Ovary (tissue), 3 donors: Measurements from ENCODE around the gene C6orf163.

Experiments used
- EP300 ChIP-seq: sonication (generic); formaldehyde crosslinking; IDR thresholded peaks from one replicate; pipeline ENCODE4 v1.6.1; 2017; ENCODE audit warnings: antibody characterized with exemption
- POLR2A ChIP-seq: fragments of 450-650 bp; IDR thresholded peaks from one replicate; pipeline ENCODE4 v1.6.1; 2017; ENCODE audit warnings: antibody characterized with exemption, mild to moderate bottlenecking, moderate library complexity
- TF ChIP-seq, protein P1 (sequence below), 3 donors: fragments of 450-650 bp in 2 of 3; fragments of 200-600 bp in 1 of 3; IDR thresholded peaks; one replicate each; pipeline versions ENCODE4 v1.5.1 to v1.8.0; 2016 to 2022; ENCODE audit warnings: antibody characterized with exemption in 3 of 3, mild to moderate bottlenecking in 1 of 3
- donor health status: DM: no; HTN: no; CAD: no.

DNA sequence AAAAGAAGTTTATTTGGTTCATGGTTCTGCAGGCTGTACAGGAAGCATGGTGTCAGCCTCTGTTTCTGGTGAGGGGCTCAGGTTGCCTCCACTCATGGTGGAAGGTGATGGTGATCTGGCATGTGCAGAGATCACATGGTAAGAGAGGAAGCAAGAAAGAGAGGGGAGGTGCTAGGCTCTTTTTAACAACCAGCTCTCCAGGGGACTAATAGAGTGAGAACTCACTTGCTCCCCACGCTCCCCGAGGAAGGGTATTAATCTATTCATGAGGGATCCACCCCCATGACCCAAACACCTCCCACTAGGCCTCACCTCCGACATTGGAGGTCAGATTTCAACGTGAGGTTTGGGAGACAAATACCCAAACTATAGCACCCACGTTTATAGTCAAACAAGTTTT is 11.6 kb upstream of the C6orf163 start:
- TF ChIP-seq POLR2A (no peak), EP300 (no peak)
- TF ChIP-seq, protein P1, sequence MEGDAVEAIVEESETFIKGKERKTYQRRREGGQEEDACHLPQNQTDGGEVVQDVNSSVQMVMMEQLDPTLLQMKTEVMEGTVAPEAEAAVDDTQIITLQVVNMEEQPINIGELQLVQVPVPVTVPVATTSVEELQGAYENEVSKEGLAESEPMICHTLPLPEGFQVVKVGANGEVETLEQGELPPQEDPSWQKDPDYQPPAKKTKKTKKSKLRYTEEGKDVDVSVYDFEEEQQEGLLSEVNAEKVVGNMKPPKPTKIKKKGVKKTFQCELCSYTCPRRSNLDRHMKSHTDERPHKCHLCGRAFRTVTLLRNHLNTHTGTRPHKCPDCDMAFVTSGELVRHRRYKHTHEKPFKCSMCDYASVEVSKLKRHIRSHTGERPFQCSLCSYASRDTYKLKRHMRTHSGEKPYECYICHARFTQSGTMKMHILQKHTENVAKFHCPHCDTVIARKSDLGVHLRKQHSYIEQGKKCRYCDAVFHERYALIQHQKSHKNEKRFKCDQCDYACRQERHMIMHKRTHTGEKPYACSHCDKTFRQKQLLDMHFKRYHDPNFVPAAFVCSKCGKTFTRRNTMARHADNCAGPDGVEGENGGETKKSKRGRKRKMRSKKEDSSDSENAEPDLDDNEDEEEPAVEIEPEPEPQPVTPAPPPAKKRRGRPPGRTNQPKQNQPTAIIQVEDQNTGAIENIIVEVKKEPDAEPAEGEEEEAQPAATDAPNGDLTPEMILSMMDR (IDR thresholded peaks at IDR 0.05), result no peak
